H1 (cell line): ENCODE results near the gene DRC3. TPM values are rescaled to one million over a fixed set of nuclear protein-coding genes. Genes with fewer than 3 reads are reported as not detected.

ENCODE experiments used
- CTCF ChIA-PET: fragments of 300-600 bp; sonication (Branson Sonifier 250); formaldehyde crosslinking; loops from one replicate; lab custom pipeline; 2021; ENCODE audit not compliant: partially characterized antibody; lab: Charles Lee
- POLR2A ChIA-PET: fragments of 300-600 bp; sonication (Branson Sonifier 250); formaldehyde crosslinking; loops from one replicate; lab custom pipeline; 2021; ENCODE audit warnings: inconsistent platforms; ENCODE audit not compliant: partially characterized antibody; lab: Charles Lee
- DNase-seq, 2 experiments: peaks; one replicate each; pipeline versions ENCODE4 v3.0.0 to v3.0.0-alpha.2; 2010 to 2022; ENCODE audit warnings: low spot score in 2 of 2, low read depth in 1 of 2, mixed read lengths in 1 of 2
- FAIRE-seq: peaks from 2 replicates; lab custom pipeline; 2011; peaks lifted over from hg19 to GRCh38; lab: Jason Lieb, UNC
- H2AFZ ChIP-seq: 2 replicates; pipeline ENCODE4 v1.8.1; 2012; ENCODE audit warnings: low read length, inconsistent platforms
- H2AK5ac ChIP-seq: 2 replicates; pipeline ENCODE4 v1.6.1; 2013; ENCODE audit warnings: low read depth, low read length
- H2BK120ac ChIP-seq: replicated peaks from 2 replicates; pipeline ENCODE3; 2013; ENCODE audit warnings: low read depth, low read length, inconsistent platforms
- H2BK12ac ChIP-seq: 2 replicates; pipeline ENCODE4 v1.6.1; 2013; ENCODE audit warnings: low read depth, low read length
- H2BK15ac ChIP-seq: 2 replicates; pipeline ENCODE4 v1.6.1; 2013; ENCODE audit warnings: low read length
- H2BK20ac ChIP-seq: 2 replicates; pipeline ENCODE4 v1.6.1; 2013; ENCODE audit warnings: low read length
- H2BK5ac ChIP-seq: 2 replicates; pipeline ENCODE4 v1.6.1; 2013; ENCODE audit warnings: low read depth, low read length
- H3K14ac ChIP-seq: 2 replicates; pipeline ENCODE4 v1.6.1; 2013; ENCODE audit warnings: inconsistent platforms; ENCODE audit not compliant: insufficient read length
- H3K18ac ChIP-seq: 2 replicates; pipeline ENCODE4 v1.6.1; 2013; ENCODE audit warnings: low read length; ENCODE audit errors: extremely low read depth
- H3K23ac ChIP-seq: 2 replicates; pipeline ENCODE4 v1.6.1; 2013; ENCODE audit warnings: inconsistent platforms; ENCODE audit not compliant: insufficient read length
- H3K23me2 ChIP-seq: 2 replicates; pipeline ENCODE4 v1.6.1; 2013; ENCODE audit warnings: low read depth, low read length
- H3K27ac ChIP-seq: 2 replicates; pipeline ENCODE4 v1.6.1; 2011; ENCODE audit warnings: low read depth, low read length, inconsistent platforms
- H3K27me3 ChIP-seq, 4 experiments: replicated peaks in 1 of 4; 1 replicate in 1 of 4; 2 replicates in 3 of 4; pipeline versions ENCODE4 v1.6.1 to v1.8.1; 2011 to 2013; ENCODE audit warnings: low read length in 3 of 4, mild to moderate bottlenecking in 3 of 4, inconsistent platforms in 2 of 4, mixed read lengths in 2 of 4, moderate library complexity in 1 of 4; ENCODE audit not compliant: control insufficient read depth in 3 of 4, insufficient read depth in 3 of 4; ENCODE audit errors: extremely low read depth in 1 of 4
- H3K36me3 ChIP-seq, 4 experiments: 2 replicates each; pipeline versions ENCODE4 v1.6.1 to v1.8.1; 2011 to 2013; ENCODE audit warnings: mild to moderate bottlenecking in 4 of 4, low read length in 3 of 4, moderate library complexity in 2 of 4, control low read depth in 1 of 4, inconsistent platforms in 1 of 4; ENCODE audit not compliant: insufficient read depth in 4 of 4, control insufficient read depth in 2 of 4
- H3K4ac ChIP-seq: replicated peaks from 2 replicates; pipeline ENCODE3; 2013; ENCODE audit warnings: low read length, low read depth, mixed read lengths, inconsistent platforms; ENCODE audit not compliant: insufficient read length
- H3K4me1 ChIP-seq, 4 experiments: replicated peaks in 1 of 4; 1 replicate in 1 of 4; 2 replicates in 3 of 4; pipeline versions ENCODE4 v1.6.1 to v1.8.1; 2011 to 2013; ENCODE audit warnings: low read length in 3 of 4, inconsistent platforms in 2 of 4, mixed read lengths in 1 of 4; ENCODE audit not compliant: insufficient read depth in 4 of 4, control insufficient read depth in 3 of 4
- H3K4me2 ChIP-seq, 2 experiments: 2 replicates each; pipeline versions ENCODE4 v1.6.1 to v1.8.1; 2011 to 2013; ENCODE audit warnings: low read depth in 2 of 2, low read length in 2 of 2, control low read depth in 1 of 2, inconsistent platforms in 1 of 2, mild to moderate bottlenecking in 1 of 2; ENCODE audit not compliant: insufficient read depth in 1 of 2
- H3K4me3 ChIP-seq, 4 experiments: fragments of 200-600, 300-600 bp in 1 of 4; sonication (generic), shearing (Covaris generic), sonication (Bioruptor Twin) in 1 of 4; 2 replicates each; pipeline versions ENCODE4 v1.5.1 to v1.8.1; 2011 to 2016; ENCODE audit warnings: low read length in 4 of 4, low read depth in 3 of 4, control low read depth in 2 of 4, inconsistent platforms in 2 of 4, mild to moderate bottlenecking in 2 of 4, mixed read lengths in 1 of 4, moderate library complexity in 1 of 4; ENCODE audit not compliant: insufficient read depth in 2 of 4; ENCODE audit errors: extremely low read depth in 1 of 4
- H3K56ac ChIP-seq: replicated peaks from 2 replicates; pipeline ENCODE3; 2013; ENCODE audit warnings: low read depth, mild to moderate bottlenecking, mixed read lengths, low read length, inconsistent platforms; ENCODE audit not compliant: insufficient read length
- H3K79me1 ChIP-seq: 2 replicates; pipeline ENCODE4 v1.6.1; 2013; ENCODE audit warnings: low read depth, low read length, control low read depth
- H3K79me2 ChIP-seq, 2 experiments: 2 replicates each; pipeline versions ENCODE4 v1.6.1 to v1.8.1; 2012 to 2013; ENCODE audit warnings: low read length in 2 of 2, mild to moderate bottlenecking in 2 of 2, inconsistent platforms in 1 of 2; ENCODE audit not compliant: insufficient read depth in 2 of 2, control insufficient read depth in 1 of 2
- H3K9ac ChIP-seq, 4 experiments: replicated peaks in 1 of 4; 1 replicate in 1 of 4; 2 replicates in 3 of 4; pipeline versions ENCODE4 v1.6.1 to v1.8.1; 2011 to 2013; ENCODE audit warnings: low read depth in 3 of 4, low read length in 3 of 4, control low read depth in 2 of 4, mild to moderate bottlenecking in 2 of 4, moderate library complexity in 2 of 4, inconsistent platforms in 1 of 4; ENCODE audit errors: extremely low read depth in 1 of 4
- H3K9me3 ChIP-seq, 2 experiments: 2 replicates each; pipeline versions ENCODE4 v1.6.1 to v1.8.1; 2012 to 2013; ENCODE audit warnings: mild to moderate bottlenecking in 2 of 2, moderate library complexity in 2 of 2, control low read depth in 1 of 2, inconsistent platforms in 1 of 2, low read depth in 1 of 2, low read length in 1 of 2, mixed read lengths in 1 of 2; ENCODE audit not compliant: insufficient read depth in 2 of 2
- H4K20me1 ChIP-seq, 2 experiments: replicated peaks in 1 of 2; 2 replicates each; pipeline versions ENCODE3 to v1.8.1; 2011 to 2013; ENCODE audit warnings: inconsistent platforms in 2 of 2, low read length in 2 of 2, mild to moderate bottlenecking in 1 of 2; ENCODE audit not compliant: insufficient read depth in 2 of 2, control insufficient read depth in 1 of 2
- H4K5ac ChIP-seq: 2 replicates; pipeline ENCODE4 v1.6.1; 2013; ENCODE audit warnings: low read length, low read depth, mixed read lengths, inconsistent platforms; ENCODE audit not compliant: insufficient read length
- H4K8ac ChIP-seq: 2 replicates; pipeline ENCODE4 v1.8.0; 2013; ENCODE audit warnings: mild to moderate bottlenecking, moderate library complexity, low read length, inconsistent platforms; ENCODE audit not compliant: insufficient read depth; ENCODE audit errors: extremely low read depth
- H4K91ac ChIP-seq: replicated peaks from 2 replicates; pipeline ENCODE3; 2013; ENCODE audit warnings: low read length, mixed read lengths, inconsistent platforms; ENCODE audit not compliant: insufficient read length
- BCL11A ChIP-seq, 2 experiments: IDR thresholded peaks; one replicate each; pipeline ENCODE4 v1.6.1; 2011; ENCODE audit warnings: low read depth in 2 of 2, low read length in 2 of 2, mild to moderate bottlenecking in 2 of 2
- CTCF ChIP-seq, 3 experiments: IDR thresholded peaks; 1 replicate in 2 of 3; 2 replicates in 1 of 3; pipeline versions ENCODE4 v1.5.1 to v1.6.1; 2011; ENCODE audit warnings: low read length in 3 of 3, mild to moderate bottlenecking in 3 of 3, inconsistent platforms in 2 of 3, low read depth in 1 of 3, moderate library complexity in 1 of 3; ENCODE audit not compliant: insufficient read depth in 1 of 3; ENCODE audit errors: control extremely low read depth in 1 of 3
- KDM4A ChIP-seq: IDR thresholded peaks from one replicate; pipeline ENCODE4 v1.7.1; 2012; ENCODE audit warnings: low read depth, mild to moderate bottlenecking, moderate library complexity, low read length, inconsistent platforms; ENCODE audit not compliant: severe bottlenecking
- TBP ChIP-seq: IDR thresholded peaks from 2 replicates; pipeline ENCODE4 v1.6.1; 2011; ENCODE audit warnings: low read depth, low read length, improper control_type of control experiment
- USF2 ChIP-seq: IDR thresholded peaks from 2 replicates; pipeline ENCODE4 v1.6.1; 2011; ENCODE audit warnings: low read length, improper control_type of control experiment
- WGBS, 2 experiments: shearing (Covaris generic) in 1 of 2; methylation state at CpG; one replicate each; pipeline versions ENCODE4 v1.1.6 to v1.1.7; 2013 to 2015; ENCODE audit warnings: low lambda C conversion rate in 2 of 2, mixed read lengths in 2 of 2, inconsistent platforms in 1 of 2, low coverage in 1 of 2, missing lambda C conversion rate in 1 of 2; ENCODE audit not compliant: insufficient replicate concordance in 2 of 2, insufficient coverage in 1 of 2, insufficient read length in 1 of 2; ENCODE audit errors: extremely low coverage in 1 of 2, missing lambda C conversion rate in 1 of 2; 5-methylcytosine and 5-hydroxymethylcytosine counted together
- polyA plus RNA-seq, 7 experiments: library from polyadenylated mRNA; depleted of rRNA in 3 of 7; stranded (reverse) in 5 of 7; unstranded in 2 of 7; fragments of >200 nt in 5 of 7; fragments of 200-250 nt in 2 of 7; gene quantifications; 1 replicate in 5 of 7; 2 replicates in 1 of 7; 4 replicates in 1 of 7; pipeline versions ENCODE4 v1.2.1 to v1.2.3, GENCODE V29; 2011 to 2013; ENCODE audit warnings: missing spikeins in 2 of 7, mixed read lengths in 2 of 7
- total RNA-seq: library from RNA; stranded (reverse); fragmentation: NEBNext Ultra II Directional; extraction: Animal tissue kit (Norgen Biotek cat#: 25700); gene quantifications from 2 replicates; pipeline ENCODE4 v1.2.1, GENCODE V29; 2021

Gene DRC3
- total and polyA plus RNA-seq, 2 of the 8 experiments (the other 6 are each of a cell fraction or from before 2014, with no cell fraction given): 0.59 TPM; not detected in 1

DNA sequence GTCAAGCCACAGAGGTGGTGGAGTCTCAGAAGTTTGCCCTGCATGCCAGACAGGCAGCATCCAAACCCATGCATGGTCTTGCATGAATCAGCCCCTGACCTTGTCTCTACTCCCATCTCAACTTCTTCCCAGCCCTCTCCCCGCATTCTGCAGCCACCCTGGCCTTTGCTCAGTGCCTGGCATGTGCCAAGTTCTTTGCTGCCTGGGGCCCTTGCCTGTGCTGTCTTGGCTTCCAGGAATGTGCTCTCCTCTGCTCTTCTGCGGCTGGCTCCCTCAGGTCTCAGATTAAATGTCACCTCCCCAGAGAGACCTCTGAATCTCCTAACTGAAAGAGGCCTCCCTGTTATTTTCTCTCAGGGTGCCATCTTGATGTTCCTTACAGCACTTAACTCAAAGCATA, 17.6 kb downstream of the DRC3 start:
- H4K5ac ChIP-seq: no peak overlapping the region
- WGBS, 2 experiments: 95% methylated on average over 2 of the region's 2 CpGs; no CpG with 5 or more reads in 1 of the 2 experiments
- no peaks in the 10 kb centered on the region for H3K79me2 ChIP-seq
- no peak overlapping the region for H4K91ac ChIP-seq
- no peak overlapping the region for H3K27ac ChIP-seq
- H3K9ac ChIP-seq: no peak overlapping the region
- H3K23me2 ChIP-seq: no peaks in the 10 kb centered on the region
- H3K27me3 ChIP-seq: no peaks in the 10 kb centered on the region; a peak in 1 of 7 replicates
- H2BK5ac ChIP-seq: no peak overlapping the region
- no peak overlapping the region for H3K56ac ChIP-seq
- H3K4me2 ChIP-seq: no peak overlapping the region
- no peak overlapping the region for H3K4ac ChIP-seq
- POLR2A ChIA-PET: no interaction called here
- no peak overlapping the region for H2BK20ac ChIP-seq
- H2AFZ ChIP-seq: no peak overlapping the region
- CTCF ChIA-PET: interaction anchor here (0.8 kb wide), 1 partner anchor 71 kb away, joined by 4 read pairs; no protein-coding TSS in a partner anchor
- no peaks in the 10 kb centered on the region for H3K36me3 ChIP-seq
- H2BK15ac ChIP-seq: no peak overlapping the region; the same call in 1 of the 2 replicates
- TF ChIP-seq KDM4A (no peak), TBP (no peak), CTCF (IDR thresholded peaks at IDR 0.05; ENCODE audit: control extremely low read depth in 1 of 3, insufficient read depth in 1 of 3, low read depth in 1 of 3, low read length in 3 of 3) (no peak), BCL11A (IDR thresholded peaks at IDR 0.05; ENCODE audit: low read depth in 2 of 2, low read length in 2 of 2) (no peak), USF2 (no peak)
- FAIRE-seq (no peak), DNase-seq (no peak)
- H3K18ac ChIP-seq: no peak overlapping the region
- no peak overlapping the region for H2BK12ac ChIP-seq
- H3K14ac ChIP-seq: no peak overlapping the region
- no peaks in the 10 kb centered on the region for H3K9me3 ChIP-seq
- H2BK120ac ChIP-seq: no peak overlapping the region
- H4K20me1 ChIP-seq: no peaks in the 10 kb centered on the region
- no peak overlapping the region for H3K4me3 ChIP-seq
- H4K8ac ChIP-seq: no peak overlapping the region
- H3K23ac ChIP-seq: no peak overlapping the region
- no peaks in the 10 kb centered on the region for H3K79me1 ChIP-seq
- H2AK5ac ChIP-seq: no peak overlapping the region
- peaks cover 0 to 5% (median 0%) of the 10 kb centered on the region in 4 experiments; a peak in 3 of 7 replicates for H3K4me1 ChIP-seq
